ENCODE measurements around the gene FXR2.

The FXR2 gene

GRCh38 chr17:7555320-7555948, 59.3 kb downstream of the FXR2 start:
- no peak overlapping the region for H2AFZ ChIP-seq (ENCODE audit: low read depth, low read length)
- no peak overlapping the region for H3K4me3 ChIP-seq (ENCODE audit: low read length)
- H3K36me3 ChIP-seq (ENCODE audit: insufficient read depth, low read length): no peaks in the 10 kb centered on the region
- peaks cover 13% of the 10 kb centered on the region for H3K4me1 ChIP-seq (ENCODE audit: insufficient read depth, low read length)
- H3K9me3 ChIP-seq (ENCODE audit: low read length): no peaks in the 10 kb centered on the region
- H3K27me3 ChIP-seq (ENCODE audit: insufficient read depth, low read length): peaks cover 4% of the 10 kb centered on the region

- H3K9me3 ChIP-seq (ENCODE audit: low read length): no peaks in the 10 kb centered on the region
- no peak overlapping the region for H2AFZ ChIP-seq (ENCODE audit: low read depth, low read length)
- H3K4me3 ChIP-seq (ENCODE audit: low read length): no peak overlapping the region
- no peaks in the 10 kb centered on the region for H3K36me3 ChIP-seq (ENCODE audit: insufficient read depth, low read length)
- peaks cover 22% of the 10 kb centered on the region for H3K27me3 ChIP-seq (ENCODE audit: insufficient read depth, low read length)
- H3K4me1 ChIP-seq (ENCODE audit: insufficient read depth, low read length): peaks cover 9% of the 10 kb centered on the region
Measured at GRCh38 chr17:7553356-7553755, 61.3 kb downstream of the FXR2 start.

GRCh38 chr17:7552621-7553051, 62.1 kb downstream of the FXR2 start:
- Histone ChIP-seq H2AFZ (ENCODE audit: low read depth, low read length) (no peak overlapping the region), H3K36me3 (ENCODE audit: insufficient read depth, low read length) (no peaks in the 10 kb centered on the region), H3K9me3 (ENCODE audit: low read length) (no peaks in the 10 kb centered on the region), H3K4me3 (ENCODE audit: low read length) (no peak overlapping the region), H3K4me1 (ENCODE audit: insufficient read depth, low read length) (peaks cover 4% of the 10 kb centered on the region), H3K27me3 (ENCODE audit: insufficient read depth, low read length) (peaks cover 24% of the 10 kb centered on the region)

GRCh38 chr17:7551396-7551795, 63.3 kb downstream of the FXR2 start:
- no peaks in the 10 kb centered on the region for H3K9me3 ChIP-seq (ENCODE audit: low read length)

GRCh38 chr17:7550344-7550743, 64.4 kb downstream of the FXR2 start:
- peaks cover 24% of the 10 kb centered on the region for H3K27me3 ChIP-seq (ENCODE audit: insufficient read depth, low read length)
- no peaks in the 10 kb centered on the region for H3K36me3 ChIP-seq (ENCODE audit: insufficient read depth, low read length)
- peaks cover 4% of the 10 kb centered on the region for H3K4me1 ChIP-seq (ENCODE audit: insufficient read depth, low read length)
- no peak overlapping the region for H3K4me3 ChIP-seq (ENCODE audit: low read length)
- H2AFZ ChIP-seq (ENCODE audit: low read depth, low read length): no peak overlapping the region
- no peaks in the 10 kb centered on the region for H3K9me3 ChIP-seq (ENCODE audit: low read length)

More at GRCh38 chr17:7551396-7551795, 63.3 kb downstream of the FXR2 start:
- H3K4me3 ChIP-seq (ENCODE audit: low read length): no peak overlapping the region
- H3K4me1 ChIP-seq (ENCODE audit: insufficient read depth, low read length): peaks cover 4% of the 10 kb centered on the region
- H2AFZ ChIP-seq (ENCODE audit: low read depth, low read length): no peak overlapping the region
- H3K36me3 ChIP-seq (ENCODE audit: insufficient read depth, low read length): no peaks in the 10 kb centered on the region
- peaks cover 24% of the 10 kb centered on the region for H3K27me3 ChIP-seq (ENCODE audit: insufficient read depth, low read length)

GRCh38 chr17:7549401-7550055, 65.2 kb downstream of the FXR2 start:
- H3K9me3 ChIP-seq (ENCODE audit: low read length): no peaks in the 10 kb centered on the region
- H3K4me3 ChIP-seq (ENCODE audit: low read length): no peak overlapping the region
- peaks cover 24% of the 10 kb centered on the region for H3K27me3 ChIP-seq (ENCODE audit: insufficient read depth, low read length)

GRCh38 chr17:7548585-7549400, 65.9 kb downstream of the FXR2 start, which contains the start of gene TNFSF12:
Gene TNFSF12 (plus strand): TSS chr17:7549058. CDS start chr17:7549154, 96 bp downstream.
- Histone ChIP-seq H3K36me3 (ENCODE audit: insufficient read depth, low read length) (no peaks in the 10 kb centered on the region), H3K4me1 (ENCODE audit: insufficient read depth, low read length) (peaks cover 4% of the 10 kb centered on the region), H3K27me3 (ENCODE audit: insufficient read depth, low read length) (peaks cover 24% of the 10 kb centered on the region), H3K4me3 (ENCODE audit: low read length) (peak within 1 kb of the TSS; percentile 32), H2AFZ (ENCODE audit: low read depth, low read length) (peak within 1 kb of the TSS; percentile 66), H3K9me3 (ENCODE audit: low read length) (no peaks in the 10 kb centered on the region)

More at GRCh38 chr17:7549401-7550055, 65.2 kb downstream of the FXR2 start:
- Histone ChIP-seq H2AFZ (ENCODE audit: low read depth, low read length) (no peak overlapping the region), H3K36me3 (ENCODE audit: insufficient read depth, low read length) (no peaks in the 10 kb centered on the region), H3K4me1 (ENCODE audit: insufficient read depth, low read length) (peaks cover 4% of the 10 kb centered on the region)

GRCh38 chr17:7544911-7545310, 69.8 kb downstream of the FXR2 start:
- H2AFZ ChIP-seq (ENCODE audit: low read depth, low read length): no peak overlapping the region
- H3K27me3 ChIP-seq (ENCODE audit: insufficient read depth, low read length): peaks cover 22% of the 10 kb centered on the region
- no peaks in the 10 kb centered on the region for H3K9me3 ChIP-seq (ENCODE audit: low read length)
- no peaks in the 10 kb centered on the region for H3K36me3 ChIP-seq (ENCODE audit: insufficient read depth, low read length)
- no peak overlapping the region for H3K4me3 ChIP-seq (ENCODE audit: low read length)
- peaks cover 4% of the 10 kb centered on the region for H3K4me1 ChIP-seq (ENCODE audit: insufficient read depth, low read length)
